Immature natural killer cell (primary cell): ENCODE data around the gene ZBTB20. TPM values are rescaled to one million over a fixed set of nuclear protein-coding genes. Genes with fewer than 3 reads are reported as not detected.

Experiments used
- DNase-seq, 3 donors: peaks; one replicate each; pipeline ENCODE4 v3.0.0; 2022; ENCODE audit warnings: mixed read lengths in 1 of 3
- H3K27ac Mint-ChIP-seq, 6 donors: one replicate each; pipeline ENCODE4 v1.8.0; 2020; ENCODE audit warnings: mixed read lengths in 6 of 6, mild to moderate bottlenecking in 5 of 6, inconsistent platforms in 4 of 6, moderate library complexity in 3 of 6
- H3K27me3 Mint-ChIP-seq, 3 donors: one replicate each; pipeline ENCODE4 v1.8.0; 2020 to 2021; ENCODE audit warnings: low read depth in 3 of 3, mild to moderate bottlenecking in 3 of 3, mixed read lengths in 3 of 3, moderate library complexity in 3 of 3, inconsistent platforms in 1 of 3
- H3K36me3 Mint-ChIP-seq, 3 donors: one replicate each; pipeline ENCODE4 v1.8.0; 2020; ENCODE audit warnings: mixed read lengths in 3 of 3, inconsistent platforms in 2 of 3, mild to moderate bottlenecking in 2 of 3
- H3K4me1 Mint-ChIP-seq, 2 donors: one replicate each; pipeline ENCODE4 v1.8.0; 2020; ENCODE audit warnings: inconsistent platforms in 2 of 2, mild to moderate bottlenecking in 2 of 2, mixed read lengths in 2 of 2, moderate library complexity in 1 of 2
- H3K4me3 Mint-ChIP-seq, 5 donors: one replicate each; pipeline ENCODE4 v1.8.0; 2020; ENCODE audit warnings: mild to moderate bottlenecking in 5 of 5, mixed read lengths in 5 of 5, inconsistent platforms in 3 of 5, moderate library complexity in 3 of 5
- H3K9me3 Mint-ChIP-seq, 6 donors: one replicate each; pipeline ENCODE4 v1.8.0; 2020; ENCODE audit warnings: mild to moderate bottlenecking in 6 of 6, mixed read lengths in 6 of 6, inconsistent platforms in 4 of 6, moderate library complexity in 3 of 6
- polyA plus RNA-seq, 3 donors: library from polyadenylated mRNA; unstranded; fragments of 300-500 nt; fragmentation: Illumina TruSeq; gene quantifications; one replicate each; pipeline ENCODE4 v1.2.3, GENCODE V29; 2021

ZBTB20 gene
- polyA plus RNA-seq, 3 donors from 2014 or later = 7.2 to 21.3 (median 16.5) TPM

DNA sequence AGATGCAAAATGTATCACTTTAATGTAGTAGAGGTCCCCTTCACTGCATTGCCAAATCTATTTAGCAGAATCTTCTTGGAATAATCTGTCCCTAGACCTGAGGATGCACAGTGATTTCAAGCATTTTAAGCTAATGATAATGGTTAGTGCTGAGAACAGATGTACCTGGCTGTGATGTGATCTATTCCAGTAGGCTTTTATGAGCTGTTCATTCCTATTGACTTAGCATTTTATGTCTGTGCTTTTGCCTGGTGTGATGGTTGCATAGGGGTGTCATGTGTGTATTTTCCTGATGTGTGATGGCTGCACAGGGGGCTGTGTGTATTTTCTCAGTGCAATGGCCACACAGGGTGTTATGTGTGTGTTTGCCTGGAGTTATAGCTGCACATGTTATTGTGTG lies 580.3 kb downstream of the ZBTB20 start:
- Mint-ChIP-seq H3K27ac (no peak overlapping the region), H3K36me3 (peaks cover 0 to 9% (median 8%) of the 10 kb centered on the region in 3 donors), H3K9me3 (no peaks in the 10 kb centered on the region), H3K4me1 (peaks cover 14 to 15% of the 10 kb centered on the region in 2 donors), H3K27me3 (peaks cover 0 to 3% (median 2%) of the 10 kb centered on the region in 3 donors), H3K4me3 (no peak overlapping the region)
- no peak for DNase-seq

DNA sequence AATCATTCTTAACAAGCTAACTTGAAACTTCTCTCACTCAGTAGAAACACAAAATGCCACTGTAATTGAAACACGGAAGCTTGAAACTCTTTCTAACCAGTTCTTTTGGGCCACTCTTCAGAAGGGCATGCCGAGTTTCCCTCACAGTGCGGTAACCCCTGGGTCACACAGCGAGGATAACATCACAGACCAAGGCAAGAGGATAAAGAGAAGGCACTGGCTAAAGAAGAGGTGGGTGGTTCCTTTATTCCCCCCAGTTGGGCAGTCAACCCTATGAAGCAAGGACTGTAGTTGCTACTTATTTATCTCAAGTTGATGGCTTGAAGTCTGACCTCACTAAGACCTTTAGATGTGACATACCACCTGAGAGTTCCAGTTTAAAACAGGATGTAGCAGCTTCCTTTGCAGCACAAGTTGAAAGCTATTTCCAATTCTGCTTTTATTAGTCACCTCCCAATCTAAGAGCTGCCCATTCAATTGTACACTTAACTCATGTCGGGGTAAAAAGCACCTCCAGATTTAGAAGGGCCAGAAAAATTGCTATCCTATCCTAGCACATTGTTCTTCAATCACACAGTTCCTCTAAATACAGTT lies 580.8 kb downstream of the ZBTB20 start:
- H3K36me3 Mint-ChIP-seq = peaks cover 0 to 9% (median 8%) of the 10 kb centered on the region in 3 donors

DNA sequence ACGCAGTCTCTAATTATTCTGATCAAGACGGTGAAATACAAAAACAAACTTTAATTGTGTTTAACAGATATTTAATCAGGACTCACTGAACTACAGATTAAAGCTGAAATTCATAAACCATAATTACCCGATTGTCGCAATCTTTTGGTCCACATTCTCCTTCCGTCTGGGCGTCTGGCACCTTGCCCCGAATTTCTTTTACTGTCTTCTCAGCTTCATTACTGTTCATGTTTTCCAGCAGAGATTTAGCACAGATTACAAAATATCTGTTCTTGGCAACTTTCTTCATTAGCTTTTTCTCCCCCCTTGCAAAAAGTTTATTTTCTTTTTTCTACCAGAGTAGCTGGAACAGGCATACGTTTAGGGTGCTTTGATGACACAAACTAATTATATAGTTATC lies 581.9 kb downstream of the ZBTB20 start:
- no peak overlapping the region for H3K27ac Mint-ChIP-seq
- H3K27me3 Mint-ChIP-seq = peaks cover 0 to 2% (median 2%) of the 10 kb centered on the region in 3 donors
- H3K4me1 Mint-ChIP-seq = peaks cover 14 to 15% of the 10 kb centered on the region in 2 donors
- no peak for DNase-seq
- peaks cover 0 to 9% (median 8%) of the 10 kb centered on the region in 3 donors for H3K36me3 Mint-ChIP-seq
- no peak overlapping the region for H3K4me3 Mint-ChIP-seq
- no peaks in the 10 kb centered on the region for H3K9me3 Mint-ChIP-seq

More for the DNA sequence above, 580.8 kb downstream of the ZBTB20 start:
- H3K4me3 Mint-ChIP-seq = no peak overlapping the region
- DNase-seq = no peak
- H3K4me1 Mint-ChIP-seq = peaks cover 14 to 15% of the 10 kb centered on the region in 2 donors
- H3K9me3 Mint-ChIP-seq = no peaks in the 10 kb centered on the region
- H3K27me3 Mint-ChIP-seq = peaks cover 0 to 2% (median 2%) of the 10 kb centered on the region in 3 donors
- no peak overlapping the region for H3K27ac Mint-ChIP-seq

DNA sequence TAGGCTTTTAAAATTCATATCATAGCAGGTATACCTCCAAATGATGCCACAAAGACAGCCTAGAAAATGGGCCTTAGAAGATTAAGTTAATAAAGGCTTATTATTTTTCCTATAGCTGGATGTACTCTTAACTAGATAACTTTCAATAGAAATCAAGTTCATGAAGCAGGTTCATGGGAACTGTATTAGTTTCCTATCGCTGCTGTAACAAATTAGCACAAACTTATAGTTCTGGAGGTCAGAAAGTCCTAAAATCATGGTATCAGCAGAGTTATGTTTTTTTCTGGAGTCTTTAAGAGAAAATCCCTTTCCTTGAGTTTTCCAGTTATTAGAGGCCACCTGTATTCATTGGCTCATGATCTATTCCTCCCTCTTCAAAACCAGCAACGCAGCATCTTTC lies 583.4 kb downstream of the ZBTB20 start:
- H3K36me3 Mint-ChIP-seq = peaks cover 0 to 9% (median 8%) of the 10 kb centered on the region in 3 donors
- H3K9me3 Mint-ChIP-seq = no peaks in the 10 kb centered on the region
- no peak for DNase-seq
- peaks cover 0 to 2% (median 0%) of the 10 kb centered on the region in 3 donors for H3K27me3 Mint-ChIP-seq
- no peak overlapping the region for H3K4me3 Mint-ChIP-seq
- no peak overlapping the region for H3K27ac Mint-ChIP-seq
- peaks cover 14 to 15% of the 10 kb centered on the region in 2 donors for H3K4me1 Mint-ChIP-seq

- peaks cover 13 to 15% of the 10 kb centered on the region in 2 donors for H3K4me1 Mint-ChIP-seq
- H3K4me3 Mint-ChIP-seq = no peak overlapping the region
- H3K36me3 Mint-ChIP-seq = peaks cover 0 to 9% (median 8%) of the 10 kb centered on the region in 3 donors
- H3K27ac Mint-ChIP-seq = no peak overlapping the region
- H3K9me3 Mint-ChIP-seq = no peaks in the 10 kb centered on the region
- H3K27me3 Mint-ChIP-seq = peaks cover 0 to 2% (median 0%) of the 10 kb centered on the region in 3 donors
- DNase-seq = no peak
These were observed 584.5 kb downstream of the ZBTB20 start for GRCh38 chr3:114562557-114562956.

- Mint-ChIP-seq H3K36me3 (no peaks in the 10 kb centered on the region), H3K27me3 (peaks cover 0 to 2% (median 0%) of the 10 kb centered on the region in 3 donors), H3K27ac (no peak overlapping the region)
These were observed 588.8 kb downstream of the ZBTB20 start for GRCh38 chr3:114558271-114558670.

GRCh38 chr3:114557791-114558190 lies 589.3 kb downstream of the ZBTB20 start:
- H3K27ac Mint-ChIP-seq = no peak overlapping the region
- DNase-seq = no peak
- H3K9me3 Mint-ChIP-seq = no peaks in the 10 kb centered on the region
- no peaks in the 10 kb centered on the region for H3K36me3 Mint-ChIP-seq
- no peaks in the 10 kb centered on the region for H3K4me1 Mint-ChIP-seq
- no peak overlapping the region for H3K4me3 Mint-ChIP-seq
- H3K27me3 Mint-ChIP-seq = peaks cover 0 to 2% (median 0%) of the 10 kb centered on the region in 3 donors

More at GRCh38 chr3:114558271-114558670, 588.8 kb downstream of the ZBTB20 start:
- Mint-ChIP-seq H3K4me1 (no peaks in the 10 kb centered on the region), H3K9me3 (no peaks in the 10 kb centered on the region), H3K4me3 (no peak overlapping the region)
- no peak for DNase-seq

DNA sequence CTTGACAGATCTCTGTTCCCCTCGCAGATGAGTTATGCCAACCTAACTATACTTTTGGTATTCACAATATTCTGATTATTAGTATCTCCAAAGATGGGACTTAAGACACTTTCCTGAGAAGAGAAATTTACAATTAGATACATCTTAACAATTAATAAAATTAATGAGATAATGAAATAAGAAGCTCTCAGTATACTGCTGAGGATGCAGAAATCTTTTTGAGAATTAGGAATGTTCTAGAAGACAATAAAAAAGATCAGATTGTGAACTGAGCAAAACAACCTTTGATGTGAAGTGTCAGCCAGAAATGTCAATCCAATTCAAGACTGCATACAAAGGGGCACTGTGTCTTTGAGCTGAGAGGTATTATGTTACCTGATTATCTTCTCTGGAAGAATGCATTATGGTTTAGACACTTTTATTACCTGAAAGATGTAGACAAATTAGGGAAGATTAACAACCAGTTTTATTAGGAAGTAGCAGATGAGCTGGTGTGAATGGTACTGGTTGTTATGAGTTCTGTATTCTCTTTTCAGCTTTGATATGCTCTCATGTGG lies 590.4 kb downstream of the ZBTB20 start:
- no peak for DNase-seq
- Mint-ChIP-seq H3K36me3 (no peaks in the 10 kb centered on the region), H3K27me3 (no peaks in the 10 kb centered on the region), H3K9me3 (no peaks in the 10 kb centered on the region), H3K27ac (no peak overlapping the region), H3K4me1 (no peaks in the 10 kb centered on the region), H3K4me3 (no peak overlapping the region)

DNA sequence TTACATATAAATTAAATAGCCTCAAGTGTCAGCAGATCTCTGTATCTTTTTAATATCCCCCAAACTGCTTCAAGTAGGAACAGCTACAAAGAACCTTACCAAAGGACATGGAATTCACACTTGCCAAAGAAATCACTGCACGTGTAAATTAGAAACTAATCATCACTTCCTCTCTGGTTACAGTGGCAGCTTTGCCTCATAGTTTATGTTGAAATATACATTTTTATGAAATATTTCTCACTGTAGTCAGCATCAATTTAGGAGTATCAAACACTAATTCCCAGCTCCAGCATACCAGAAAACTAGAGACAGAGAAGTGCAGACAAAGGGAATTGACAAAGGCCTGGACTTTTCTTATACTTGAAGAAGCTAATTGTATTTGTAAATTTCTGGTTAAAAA lies 592.4 kb downstream of the ZBTB20 start:
- Mint-ChIP-seq H3K4me1 (no peaks in the 10 kb centered on the region), H3K27me3 (no peaks in the 10 kb centered on the region), H3K9me3 (no peaks in the 10 kb centered on the region), H3K4me3 (no peak overlapping the region), H3K36me3 (no peaks in the 10 kb centered on the region), H3K27ac (no peak overlapping the region)
- DNase-seq = no peak

GRCh38 chr3:114553949-114554593 lies 593.0 kb downstream of the ZBTB20 start:
- no peak overlapping the region for H3K4me3 Mint-ChIP-seq
- DNase-seq = no peak
- no peaks in the 10 kb centered on the region for H3K27me3 Mint-ChIP-seq
- no peaks in the 10 kb centered on the region for H3K36me3 Mint-ChIP-seq
- no peak overlapping the region for H3K27ac Mint-ChIP-seq
- no peaks in the 10 kb centered on the region for H3K4me1 Mint-ChIP-seq
- no peaks in the 10 kb centered on the region for H3K9me3 Mint-ChIP-seq

GRCh38 chr3:114552527-114552812 lies 594.6 kb downstream of the ZBTB20 start:
- Mint-ChIP-seq H3K9me3 (no peaks in the 10 kb centered on the region), H3K4me3 (no peak overlapping the region), H3K36me3 (no peaks in the 10 kb centered on the region), H3K4me1 (no peaks in the 10 kb centered on the region), H3K27ac (no peak overlapping the region), H3K27me3 (no peaks in the 10 kb centered on the region)
- no peak for DNase-seq

GRCh38 chr3:114551770-114552526 lies 595.1 kb downstream of the ZBTB20 start:
- Mint-ChIP-seq H3K27me3 (no peaks in the 10 kb centered on the region), H3K36me3 (peaks cover 0 to 5% (median 0%) of the 10 kb centered on the region in 3 donors), H3K4me1 (no peaks in the 10 kb centered on the region), H3K27ac (no peak overlapping the region), H3K4me3 (no peak overlapping the region), H3K9me3 (no peaks in the 10 kb centered on the region)
- DNase-seq = no peak

- DNase-seq = no peak
- no peaks in the 10 kb centered on the region for H3K4me1 Mint-ChIP-seq
- H3K27ac Mint-ChIP-seq = no peak overlapping the region
- H3K4me3 Mint-ChIP-seq = no peak overlapping the region
- no peaks in the 10 kb centered on the region for H3K9me3 Mint-ChIP-seq
- peaks cover 0 to 8% (median 1%) of the 10 kb centered on the region in 3 donors for H3K36me3 Mint-ChIP-seq
- H3K27me3 Mint-ChIP-seq = peaks cover 0 to 3% (median 0%) of the 10 kb centered on the region in 3 donors
These were observed 596.9 kb downstream of the ZBTB20 start for GRCh38 chr3:114550165-114550564.

GRCh38 chr3:114545193-114545592 lies 601.9 kb downstream of the ZBTB20 start:
- H3K9me3 Mint-ChIP-seq = no peaks in the 10 kb centered on the region
- peaks cover 0 to 9% (median 4%) of the 10 kb centered on the region in 3 donors for H3K36me3 Mint-ChIP-seq
- no peaks in the 10 kb centered on the region for H3K4me1 Mint-ChIP-seq
- H3K27me3 Mint-ChIP-seq = peaks cover 0 to 3% (median 0%) of the 10 kb centered on the region in 3 donors
- no peak for DNase-seq
- no peak overlapping the region for H3K27ac Mint-ChIP-seq
- no peak overlapping the region for H3K4me3 Mint-ChIP-seq
